Measurements from ENCODE around the gene COG5.
"Not testable (repeated sequence)": the region's sequence is repeated elsewhere in the genome, so short reads cannot be mapped to it uniquely, and the experiment has no call there.

COG5 gene

GRCh38 chr7:107544848-107545591, 18.7 kb downstream of the COG5 start:
- TF ChIP-seq CTCF (IDR thresholded peaks at IDR 0.05): no peak
- Histone ChIP-seq H3K79me2 (peaks cover 15% of the 10 kb centered on the region), H3K4me1 (no peaks in the 10 kb centered on the region), H3K27me3 (ENCODE audit: control insufficient read depth, insufficient read depth, low read length) (no peaks in the 10 kb centered on the region), H3K36me3 (ENCODE audit: control insufficient read depth, insufficient read depth, low read length) (no peaks in the 10 kb centered on the region), H3K4me2 (ENCODE audit: low read length) (no peak overlapping the region), H3K4me3 (ENCODE audit: low read depth, low read length) (no peak overlapping the region), H3K27ac (no peak overlapping the region), H2AFZ (no peak overlapping the region), H3K9me3 (ENCODE audit: control insufficient read depth, low read length) (no peaks in the 10 kb centered on the region), H3K9ac (no peak overlapping the region)

DNA sequence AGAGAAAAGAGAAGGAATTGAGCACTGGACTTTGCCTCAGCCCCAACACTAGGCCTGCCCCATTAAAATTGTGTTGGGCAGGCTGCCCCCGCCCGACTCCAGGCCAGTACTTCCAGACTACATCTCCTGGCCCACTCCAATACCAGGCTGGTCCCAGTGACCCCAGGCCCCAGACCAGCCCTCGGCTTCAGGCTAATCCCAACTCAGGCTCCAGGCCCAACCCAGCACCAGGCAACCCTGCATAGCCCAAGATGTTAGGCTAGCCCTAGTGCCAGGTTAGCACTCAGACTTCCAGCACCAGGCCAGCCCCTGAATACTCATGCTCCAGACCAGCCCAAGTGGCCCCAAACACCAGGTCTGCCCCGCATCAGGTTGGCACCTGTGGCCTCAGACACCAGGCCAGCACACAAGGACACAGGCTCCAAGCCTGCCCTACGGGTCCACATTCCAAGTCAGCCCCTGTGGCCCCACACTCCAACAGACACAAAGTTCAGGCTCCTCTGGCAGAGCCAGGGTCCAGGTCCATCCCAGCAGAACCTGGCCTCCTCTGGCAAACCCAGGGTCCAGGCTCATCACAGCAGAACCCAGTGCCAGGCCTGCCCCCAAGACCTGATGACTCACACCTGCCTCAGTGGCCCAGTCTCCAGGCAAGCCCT, 20.3 kb downstream of the COG5 start:
- Histone ChIP-seq H3K27ac (no peak overlapping the region), H3K9me3 (ENCODE audit: control insufficient read depth, low read length) (no peaks in the 10 kb centered on the region), H3K9ac (no peak overlapping the region), H3K27me3 (ENCODE audit: control insufficient read depth, insufficient read depth, low read length) (no peaks in the 10 kb centered on the region), H3K4me1 (no peaks in the 10 kb centered on the region), H3K79me2 (peaks cover 15% of the 10 kb centered on the region), H2AFZ (no peak overlapping the region), H3K4me2 (ENCODE audit: low read length) (no peak overlapping the region), H3K36me3 (ENCODE audit: control insufficient read depth, insufficient read depth, low read length) (no peaks in the 10 kb centered on the region), H3K4me3 (ENCODE audit: low read depth, low read length) (no peak overlapping the region)
- no peak for TF ChIP-seq CTCF (IDR thresholded peaks at IDR 0.05)

- Histone ChIP-seq H3K27me3 (ENCODE audit: control insufficient read depth, insufficient read depth, low read length) (no peaks in the 10 kb centered on the region), H3K9me3 (ENCODE audit: control insufficient read depth, low read length) (no peaks in the 10 kb centered on the region), H3K36me3 (ENCODE audit: control insufficient read depth, insufficient read depth, low read length) (no peaks in the 10 kb centered on the region), H3K79me2 (peaks cover 6% of the 10 kb centered on the region), H3K9ac (no peak overlapping the region), H3K4me1 (no peaks in the 10 kb centered on the region), H3K27ac (no peak overlapping the region), H2AFZ (no peak overlapping the region), H3K4me2 (ENCODE audit: low read length) (no peak overlapping the region), H3K4me3 (ENCODE audit: low read depth, low read length) (no peak overlapping the region)
- TF ChIP-seq CTCF (IDR thresholded peaks at IDR 0.05): no peak
Observed at GRCh38 chr7:107538001-107538400, 25.7 kb downstream of the COG5 start.

GRCh38 chr7:107537228-107537627, 26.5 kb downstream of the COG5 start:
- not testable (repeated sequence) for H3K9me3 ChIP-seq (ENCODE audit: control insufficient read depth, low read length); H3K4me1 ChIP-seq; H3K79me2 ChIP-seq; H3K36me3 ChIP-seq (ENCODE audit: control insufficient read depth, insufficient read depth, low read length); H3K27ac ChIP-seq; H3K4me2 ChIP-seq (ENCODE audit: low read length); H3K27me3 ChIP-seq (ENCODE audit: control insufficient read depth, insufficient read depth, low read length); H3K9ac ChIP-seq; H2AFZ ChIP-seq; H3K4me3 ChIP-seq (ENCODE audit: low read depth, low read length)

DNA sequence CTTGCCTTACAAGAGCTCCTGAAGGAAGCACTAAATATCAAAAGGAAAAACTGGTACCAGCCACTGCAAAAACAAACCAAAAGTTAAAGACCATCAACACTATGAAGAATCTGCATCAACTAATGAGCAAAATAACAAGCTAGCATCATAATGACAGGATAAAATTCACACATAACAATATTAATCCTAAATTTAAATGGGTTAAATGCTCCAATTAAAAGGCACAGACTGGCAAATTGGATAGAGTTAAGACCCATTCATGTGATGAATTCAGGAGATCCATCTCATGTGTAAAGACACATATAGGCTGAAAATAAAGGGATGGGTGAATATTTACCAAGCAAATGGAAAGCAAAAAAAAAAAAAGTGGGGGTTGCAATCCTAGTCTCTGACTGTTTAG, 29.6 kb downstream of the COG5 start:
- Histone ChIP-seq H3K9ac (no peak overlapping the region), H2AFZ (no peak overlapping the region), H3K27ac (no peak overlapping the region), H3K27me3 (ENCODE audit: control insufficient read depth, insufficient read depth, low read length) (no peaks in the 10 kb centered on the region), H3K4me1 (no peaks in the 10 kb centered on the region), H3K36me3 (ENCODE audit: control insufficient read depth, insufficient read depth, low read length) (no peaks in the 10 kb centered on the region), H3K4me3 (ENCODE audit: low read depth, low read length) (no peak overlapping the region), H3K9me3 (ENCODE audit: control insufficient read depth, low read length) (no peaks in the 10 kb centered on the region), H3K79me2 (peaks cover 6% of the 10 kb centered on the region), H3K4me2 (ENCODE audit: low read length) (no peak overlapping the region)
- TF ChIP-seq CTCF (IDR thresholded peaks at IDR 0.05): no peak

Measured in parathyroid adenoma (tissue), 2 donors.